Posterior cingulate gyrus (tissue), 11 donors: ENCODE data around the gene NCOA5.

ENCODE experiments used
- DNase-seq, 10 donors: peaks; one replicate each; pipeline versions ENCODE4 v3.0.0 to v3.0.0-alpha.2; 2020 to 2021; ENCODE audit warnings: mixed read lengths in 3 of 10
- intact Hi-C: fragments of 100-400 bp; cut with DNase I; formaldehyde crosslinking; loops from one replicate; pipeline ENCODE4 v1.15.1; 2023

NCOA5 gene

GRCh38 chr20:46049190-46049589 lies 40.6 kb downstream of the NCOA5 start:
- DNase-seq, result no peak
- intact Hi-C loops, result no loop called here

- intact Hi-C loops, result no loop called here
- DNase-seq, result no peak
These were observed 41.9 kb downstream of the NCOA5 start for GRCh38 chr20:46047821-46048220.

GRCh38 chr20:46046588-46047310 lies 43.0 kb downstream of the NCOA5 start:
- intact Hi-C loops, result no loop called here

GRCh38 chr20:46044896-46045295 lies 44.9 kb downstream of the NCOA5 start:
- intact Hi-C loops, result no loop called here
- peak in 1 of 10 donors; percentile 45 for DNase-seq

More at GRCh38 chr20:46046588-46047310, 43.0 kb downstream of the NCOA5 start:
- DNase-seq, result no peak

GRCh38 chr20:46043556-46043955 lies 46.2 kb downstream of the NCOA5 start:
- intact Hi-C loops, result no loop called here
- peak in 1 of 10 donors; percentile 56 for DNase-seq

- intact Hi-C loops, result no loop called here
These were observed 48.7 kb downstream of the NCOA5 start for GRCh38 chr20:46040902-46041535.

GRCh38 chr20:46037036-46037435 lies 52.7 kb downstream of the NCOA5 start:
- intact Hi-C loops, result no loop called here
- peak in 1 of 10 donors; percentile 50 for DNase-seq

More at GRCh38 chr20:46040902-46041535, 48.7 kb downstream of the NCOA5 start:
- peak in 2 of 10 donors; percentile 33 to 63 for DNase-seq

- peak in 1 of 10 donors; percentile 48 for DNase-seq
- intact Hi-C loops, result no loop called here
These were observed 53.4 kb downstream of the NCOA5 start for GRCh38 chr20:46036370-46036769.

- DNase-seq, result peak in 2 of 10 donors; percentile 80 to 83
- intact Hi-C loops, result no loop called here
These were observed 54.0 kb downstream of the NCOA5 start for GRCh38 chr20:46035713-46036112.

- peak in 1 of 10 donors; percentile 11 for DNase-seq
- intact Hi-C loops, result no loop called here
These were observed 54.5 kb downstream of the NCOA5 start for GRCh38 chr20:46035253-46035652.

GRCh38 chr20:46034039-46034438 lies 55.7 kb downstream of the NCOA5 start:
- DNase-seq, result peak in 1 of 10 donors; percentile 61
- intact Hi-C loops, result no loop called here

- intact Hi-C loops, result no loop called here
- peak in 8 of 10 donors; percentile 31 to 93 (median 54) for DNase-seq
These were observed 58.0 kb downstream of the NCOA5 start for GRCh38 chr20:46031701-46032254.

GRCh38 chr20:46031014-46031569 lies 58.7 kb downstream of the NCOA5 start:
- intact Hi-C loops, result no loop called here
- DNase-seq, result peak in 1 of 10 donors; percentile 31

GRCh38 chr20:46030284-46031013 lies 59.3 kb downstream of the NCOA5 start:
- intact Hi-C loops, result no loop called here
- peak in 5 of 10 donors; percentile 35 to 85 (median 77) for DNase-seq

- intact Hi-C loops, result loop anchor here (10.0 kb wide), 1 partner anchor 326 kb away; no protein-coding TSS in a partner anchor
- DNase-seq, result peak in 8 of 10 donors; percentile 53 to 96 (median 76)
These were observed 60.9 kb downstream of the NCOA5 start, which contains the start of gene SLC12A5 for GRCh38 chr20:46028772-46029371. SLC12A5 (plus strand) TSS chr20:46029215; CDS start chr20:46029345, 130 bp downstream.

GRCh38 chr20:46028110-46028509 lies 61.7 kb downstream of the NCOA5 start:
- peak in 1 of 10 donors; percentile 66 for DNase-seq
- intact Hi-C loops, result loop anchor here (10.0 kb wide), 1 partner anchor 327 kb away; no protein-coding TSS in a partner anchor

- intact Hi-C loops, result loop anchor here (10.0 kb wide), 1 partner anchor 327 kb away; no protein-coding TSS in a partner anchor
- DNase-seq, result peak in 1 of 10 donors; percentile 4
These were observed 62.4 kb downstream of the NCOA5 start for GRCh38 chr20:46027245-46027853.

- intact Hi-C loops, result loop anchor here (10.0 kb wide), 1 partner anchor 329 kb away; no protein-coding TSS in a partner anchor
- DNase-seq, result peak in 4 of 10 donors; percentile 37 to 89 (median 82)
These were observed 64.4 kb downstream of the NCOA5 start for GRCh38 chr20:46025376-46025783.

- intact Hi-C loops, result loop anchor here (2.0 to 10.0 kb wide), 2 partner anchors 65 to 331 kb away; partner anchors contain the start of gene NCOA5
- peak in 1 of 10 donors; percentile 40 for DNase-seq
These were observed 65.8 kb downstream of the NCOA5 start for GRCh38 chr20:46023999-46024398.
